T-helper 9 cell (primary cell): Measurements from ENCODE around the gene VIPR1.

Experiments used
- DNase-seq: peaks from one replicate; pipeline ENCODE4 v3.0.0-alpha.2; 2020

The VIPR1 gene

DNA sequence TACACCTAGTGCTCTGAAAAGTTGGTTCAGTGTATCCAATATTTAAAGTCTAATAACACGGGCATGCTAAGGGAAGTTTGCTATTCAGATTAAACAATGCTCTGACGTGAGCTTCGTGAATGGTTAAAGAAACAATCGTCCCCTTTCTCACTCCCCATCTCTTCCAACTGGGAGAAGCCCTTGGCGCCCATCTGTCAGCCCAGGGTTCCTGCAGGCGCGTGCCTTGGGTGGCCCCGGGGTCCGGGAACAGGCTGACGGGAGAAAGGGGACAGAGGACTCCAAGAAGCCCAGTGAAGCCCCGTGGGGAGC is 78.9 kb downstream of the VIPR1 start:
- DNase-seq, result peak; percentile 10

GRCh38 chr3:42581709-42582473 is 79.4 kb downstream of the VIPR1 start, which contains the start of gene SEC22C:
TSS of gene SEC22C (minus strand) at chr3:42581967. CDS start at chr3:42569046, 12,921 bp downstream.
- DNase-seq, result peak; percentile 95

DNA sequence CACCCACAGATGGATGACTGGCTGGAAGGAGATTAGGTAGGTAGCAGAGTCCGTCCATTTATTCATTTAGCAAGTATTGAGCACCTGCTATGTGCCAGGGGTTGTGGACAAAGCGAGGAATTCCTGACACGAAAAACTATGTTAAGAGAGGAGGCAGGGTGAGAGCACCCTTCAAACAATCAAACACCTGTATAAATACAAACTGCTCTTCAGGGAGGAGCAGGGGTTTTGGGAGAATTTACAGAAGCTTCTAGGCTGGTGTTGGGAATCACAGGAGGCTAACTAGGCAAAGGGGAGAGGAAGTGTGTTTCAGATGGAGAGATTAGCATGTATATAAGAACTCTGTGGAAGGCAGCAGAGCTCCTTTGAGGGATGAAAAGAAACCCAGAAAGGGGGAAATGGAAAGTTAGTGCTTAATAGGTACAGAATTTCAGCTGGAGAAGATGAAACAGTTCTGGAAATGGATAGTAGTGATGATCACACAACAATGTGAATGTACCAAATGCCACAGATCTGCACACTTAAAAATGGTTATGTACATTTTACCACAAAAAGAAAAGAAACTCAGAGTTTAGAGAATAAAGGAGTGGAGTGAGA is 80.1 kb downstream of the VIPR1 start:
- DNase-seq, result no peak
